Measurements from ENCODE around the gene NPEPL1. TPM values are rescaled to one million over a fixed set of nuclear protein-coding genes. Genes with fewer than 3 reads are reported as not detected.

Gene NPEPL1
- total and polyA plus RNA-seq, 2 donors (not counting 3 experiments of a cell fraction or from before 2014, with no cell fraction given), result 22.5 to 40.8 TPM

DNA sequence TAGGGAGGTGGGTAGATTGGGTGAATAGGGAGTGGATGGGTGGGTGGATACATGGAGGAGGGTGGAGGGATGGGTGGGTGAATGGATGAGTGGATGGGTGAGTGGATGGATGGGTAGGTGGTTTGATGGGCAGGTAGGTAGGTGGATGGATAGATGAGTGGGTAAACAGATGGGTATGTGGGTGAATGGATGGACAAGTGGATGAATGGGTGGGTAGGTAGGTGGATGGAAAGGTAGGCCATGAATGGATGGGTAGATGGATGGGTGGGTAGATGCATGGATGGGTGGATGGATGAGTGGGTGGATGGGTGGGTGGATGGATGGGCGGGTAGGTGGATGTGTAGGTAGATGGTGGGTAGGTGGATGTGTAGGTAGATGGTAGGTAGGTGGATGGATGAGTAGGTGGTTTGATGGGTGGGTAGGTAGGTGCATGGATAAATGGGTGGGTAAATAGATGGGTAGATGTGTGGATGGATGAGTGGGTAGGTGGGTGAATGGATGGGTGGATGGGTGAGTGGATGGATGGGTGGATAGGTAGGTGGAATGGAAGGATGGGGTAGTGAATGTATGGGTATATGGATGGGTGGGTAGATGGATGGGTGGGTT lies 51.4 kb downstream of the NPEPL1 start:
- Histone ChIP-seq H2AFZ (ENCODE audit: low read depth, low read length) (no peak overlapping the region), H3K4me3 (replicated peaks in 1 of 3; ENCODE audit: insufficient read depth in 1 of 3, low read depth in 1 of 3, low read length in 3 of 3) (no peak overlapping the region), H3K36me3 (ENCODE audit: control insufficient read depth in 2 of 2, extremely low read depth in 1 of 2, insufficient read depth in 2 of 2, low read length in 2 of 2) (no peaks in the 10 kb centered on the region), H3K27me3 (ENCODE audit: control insufficient read depth in 2 of 2, insufficient read depth in 2 of 2, low read length in 2 of 2) (peaks cover 3 to 4% of the 10 kb centered on the region in 2 experiments), H3K79me2 (ENCODE audit: control insufficient read depth, insufficient read depth, low read length) (no peaks in the 10 kb centered on the region), H4K20me1 (replicated peaks; ENCODE audit: control insufficient read depth, extremely low read depth, insufficient read depth, low read length) (no peaks in the 10 kb centered on the region), H3K9me1 (replicated peaks; ENCODE audit: control insufficient read depth, extremely low read depth, insufficient read depth, low read length) (no peaks in the 10 kb centered on the region), H3K9me3 (replicated peaks; ENCODE audit: control insufficient read depth, insufficient read depth, low read length) (no peaks in the 10 kb centered on the region), H3K4me2 (ENCODE audit: insufficient read depth, low read length) (no peak overlapping the region), H3K27ac (ENCODE audit: insufficient read depth, low read depth, low read length) (no peak overlapping the region), H3K4me1 (ENCODE audit: control insufficient read depth, extremely low read depth, insufficient read depth, low read length) (no peaks in the 10 kb centered on the region), H3K9ac (replicated peaks; ENCODE audit: extremely low read depth, insufficient read depth, low read length) (no peak overlapping the region)
- ChIA-PET POLR2A (no interaction called here), CTCF (interaction anchor here (1.0 kb wide), 1 partner anchor 10 kb away, joined by 3 read pairs; no protein-coding TSS in a partner anchor)
- dilution Hi-C loops (cut with MboI; ENCODE audit: extremely low pct_ligation_motif_present, low sequenced_read_pairs), result no loop called here
- DNase-seq (ENCODE audit: low read depth, low spot score) (no peak), FAIRE-seq (no peak)
- no TSS peak for BruUV-seq (replicated peaks)
- TF ChIP-seq, protein P1, sequence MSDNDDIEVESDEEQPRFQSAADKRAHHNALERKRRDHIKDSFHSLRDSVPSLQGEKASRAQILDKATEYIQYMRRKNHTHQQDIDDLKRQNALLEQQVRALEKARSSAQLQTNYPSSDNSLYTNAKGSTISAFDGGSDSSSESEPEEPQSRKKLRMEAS (IDR thresholded peaks at IDR 0.05; ENCODE audit: insufficient read depth, insufficient read length), result no peak
- no peak for TF ChIP-seq GATA2 (IDR thresholded peaks at IDR 0.05; ENCODE audit: insufficient read depth, insufficient read length, low read depth, low read length)
- TF ChIP-seq EZH2 (IDR thresholded peaks at IDR 0.05; ENCODE audit: borderline replicate concordance, low read depth, low read length, severe bottlenecking), result no peak
- intact Hi-C loops (cut with micrococcal nuclease), result no loop called here

DNA sequence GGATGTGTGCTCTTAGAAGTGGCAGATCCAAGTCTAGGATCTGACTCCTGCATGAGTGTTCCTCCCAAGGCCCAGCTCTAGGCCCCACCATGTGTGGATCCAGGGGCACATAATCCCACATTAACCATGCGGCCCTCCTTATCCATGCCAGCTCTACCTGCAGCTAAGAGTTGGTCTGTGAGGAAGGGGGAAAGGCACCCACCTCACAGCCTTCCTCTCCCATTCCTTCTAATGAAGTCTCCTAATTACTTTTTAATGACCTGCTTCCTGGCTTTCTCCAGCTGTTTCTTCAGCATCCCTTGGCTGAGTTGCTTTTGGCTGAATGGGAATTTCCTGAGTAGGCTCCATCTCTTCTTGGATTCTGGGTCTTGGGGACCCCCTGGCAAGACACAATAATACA lies 52.2 kb downstream of the NPEPL1 start:
- H3K4me2 ChIP-seq (ENCODE audit: insufficient read depth, low read length), result no peak overlapping the region
- CTCF ChIA-PET, result interaction anchor here (1.0 kb wide), 1 partner anchor 11 kb away, joined by 3 read pairs; no protein-coding TSS in a partner anchor
- FAIRE-seq, result no peak

More for the DNA sequence above, 52.2 kb downstream of the NPEPL1 start:
- intact Hi-C loops (cut with micrococcal nuclease) (no loop called here), dilution Hi-C loops (cut with MboI; ENCODE audit: extremely low pct_ligation_motif_present, low sequenced_read_pairs) (no loop called here)
- Histone ChIP-seq H3K4me1 (ENCODE audit: control insufficient read depth, extremely low read depth, insufficient read depth, low read length) (no peaks in the 10 kb centered on the region), H3K27ac (ENCODE audit: insufficient read depth, low read depth, low read length) (no peak overlapping the region), H2AFZ (ENCODE audit: low read depth, low read length) (no peak overlapping the region), H3K9me1 (replicated peaks; ENCODE audit: control insufficient read depth, extremely low read depth, insufficient read depth, low read length) (no peaks in the 10 kb centered on the region), H3K9me3 (replicated peaks; ENCODE audit: control insufficient read depth, insufficient read depth, low read length) (no peaks in the 10 kb centered on the region), H3K36me3 (ENCODE audit: control insufficient read depth in 2 of 2, extremely low read depth in 1 of 2, insufficient read depth in 2 of 2, low read length in 2 of 2) (no peaks in the 10 kb centered on the region), H3K79me2 (ENCODE audit: control insufficient read depth, insufficient read depth, low read length) (no peaks in the 10 kb centered on the region), H3K27me3 (ENCODE audit: control insufficient read depth in 2 of 2, insufficient read depth in 2 of 2, low read length in 2 of 2) (peaks cover 2 to 3% of the 10 kb centered on the region in 2 experiments), H3K9ac (replicated peaks; ENCODE audit: extremely low read depth, insufficient read depth, low read length) (no peak overlapping the region), H4K20me1 (replicated peaks; ENCODE audit: control insufficient read depth, extremely low read depth, insufficient read depth, low read length) (no peaks in the 10 kb centered on the region), H3K4me3 (replicated peaks in 1 of 3; ENCODE audit: insufficient read depth in 1 of 3, low read depth in 1 of 3, low read length in 3 of 3) (no peak overlapping the region)
- BruUV-seq (replicated peaks), result no TSS peak
- no peak for DNase-seq (ENCODE audit: low read depth, low spot score)
- no peak for TF ChIP-seq GATA2 (IDR thresholded peaks at IDR 0.05; ENCODE audit: insufficient read depth, insufficient read length, low read depth, low read length)
- POLR2A ChIA-PET, result no interaction called here

All from endothelial cell of umbilical vein (primary cell).